Femur (tissue), 1 donor: ENCODE data around the gene NEGR1.
A peak's percentile ranks its signal among the peaks of the same experiment; 100 is the strongest.
"Not testable (repeated sequence)": the region's sequence is repeated elsewhere in the genome, so short reads cannot be mapped to it uniquely, and the experiment has no call there.

Experiments
- DNase-seq: peaks from one replicate; pipeline ENCODE4 v3.0.0-alpha.2; 2017

The NEGR1 gene

DNA sequence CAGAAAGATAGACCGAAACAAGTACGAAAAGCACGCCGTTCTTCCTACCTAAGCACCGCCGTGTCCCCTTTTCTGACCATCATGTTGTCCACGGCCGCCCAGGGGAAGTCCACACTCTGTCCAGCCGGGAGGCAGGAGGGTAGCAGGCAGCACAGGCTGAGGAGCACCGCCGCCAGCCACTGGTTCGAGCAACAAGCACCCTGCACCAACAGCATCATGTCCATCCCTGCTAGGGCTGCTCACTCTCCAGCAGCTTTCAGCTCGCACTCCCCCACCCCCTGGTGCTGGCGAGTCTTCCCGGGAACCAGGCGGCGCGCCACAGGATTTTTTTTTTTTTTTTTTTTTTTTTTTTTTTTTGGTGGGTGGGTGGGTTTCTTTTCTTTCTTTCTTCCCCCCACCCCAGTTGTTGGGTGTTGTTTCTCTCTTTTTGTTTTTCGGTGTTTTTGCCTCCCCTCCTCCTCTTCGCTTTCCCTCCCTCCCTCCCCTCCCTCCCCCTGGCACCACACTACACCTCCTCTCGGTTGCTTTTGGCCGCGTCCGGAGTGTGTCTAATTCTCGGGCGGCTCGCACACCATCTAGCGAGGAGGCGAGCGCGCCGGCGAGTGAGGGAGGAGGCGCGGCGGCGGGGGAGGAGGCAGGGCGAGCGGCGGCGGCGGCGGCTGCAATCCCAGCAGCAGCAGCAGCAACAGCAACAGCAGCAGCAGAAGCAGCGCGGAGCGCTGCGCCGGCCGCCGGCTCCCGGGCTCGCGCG is at the start of gene NEGR1:
TSS of gene NEGR1 (minus strand) at position 269 of the 751 bp plus-strand sequence.
- peak; percentile 94 for DNase-seq

DNA sequence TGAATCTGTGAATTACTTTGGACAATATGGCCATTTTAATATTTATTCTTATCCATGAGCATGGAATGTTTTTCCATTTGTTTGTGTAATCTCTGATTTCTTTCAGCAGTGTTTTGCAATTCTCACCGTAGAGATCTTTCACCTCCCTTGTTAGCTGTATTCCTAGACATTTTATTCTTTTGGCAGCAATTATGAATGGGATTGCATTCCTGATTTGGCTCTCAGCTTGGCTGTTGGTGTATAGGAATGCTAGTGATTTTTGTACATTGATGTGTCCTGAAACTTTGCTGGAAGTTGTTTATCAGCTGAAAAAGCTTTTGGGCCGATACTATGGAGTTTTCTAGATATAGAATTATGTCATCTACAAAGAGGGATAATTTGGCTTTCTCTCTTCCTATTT is 44.2 kb upstream of the NEGR1 start:
- DNase-seq: no peak

DNA sequence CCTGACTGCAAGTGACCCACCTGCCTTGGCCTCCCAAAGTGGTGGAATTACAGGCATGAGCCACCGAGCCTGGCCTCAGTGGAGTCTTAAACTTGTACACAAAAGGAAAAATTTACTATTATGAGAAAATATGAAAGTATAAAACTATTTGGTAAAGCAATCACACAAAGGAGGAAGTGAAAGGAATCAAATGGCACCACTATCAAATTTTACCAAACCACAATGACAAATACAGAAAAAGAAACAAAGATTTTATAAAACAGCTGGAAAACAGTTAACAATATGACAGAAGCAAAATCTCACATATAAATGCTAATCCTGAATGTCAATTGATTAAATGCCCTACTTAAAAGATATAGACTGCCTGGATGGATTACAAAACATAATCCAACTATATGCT is 42.1 kb upstream of the NEGR1 start:
- no peak for DNase-seq

DNA sequence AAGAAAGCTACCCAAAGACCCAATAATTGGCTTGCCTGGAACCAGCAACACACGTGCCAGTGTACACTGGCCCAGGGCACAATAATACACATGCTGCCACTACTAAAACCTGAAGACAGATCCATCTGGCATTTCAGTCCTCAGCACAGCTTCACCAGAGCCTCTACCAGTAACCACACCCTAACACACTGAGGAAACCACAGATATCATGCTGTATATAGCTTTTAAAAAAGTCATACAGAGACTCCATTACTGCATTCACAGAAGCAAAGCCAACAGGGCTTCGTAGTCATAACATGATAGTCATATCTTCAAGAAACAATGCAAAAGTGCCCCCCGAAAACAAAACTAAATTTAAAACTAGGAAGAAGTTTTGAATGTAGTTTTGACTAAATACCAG is 40.6 kb upstream of the NEGR1 start:
- no peak for DNase-seq

DNA sequence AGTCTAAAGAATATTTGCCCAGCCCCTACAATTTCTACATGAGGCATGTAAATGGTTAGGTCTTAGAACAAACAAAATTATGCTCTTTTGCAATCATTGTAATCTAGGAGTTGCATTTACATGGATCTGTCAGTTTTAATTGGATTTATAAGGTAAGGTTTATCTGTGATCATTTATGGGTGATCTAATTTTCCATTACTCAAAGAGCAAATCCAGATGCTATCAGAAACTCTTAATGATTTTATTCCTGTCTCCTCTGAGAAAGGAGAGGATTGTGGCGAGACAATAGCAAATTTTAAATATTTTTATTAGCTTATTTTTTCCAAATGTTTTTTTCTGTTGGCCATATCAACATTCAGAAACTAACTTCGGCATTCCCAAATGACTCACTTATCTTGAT is 14.2 kb upstream of the NEGR1 start:
- no peak for DNase-seq

DNA sequence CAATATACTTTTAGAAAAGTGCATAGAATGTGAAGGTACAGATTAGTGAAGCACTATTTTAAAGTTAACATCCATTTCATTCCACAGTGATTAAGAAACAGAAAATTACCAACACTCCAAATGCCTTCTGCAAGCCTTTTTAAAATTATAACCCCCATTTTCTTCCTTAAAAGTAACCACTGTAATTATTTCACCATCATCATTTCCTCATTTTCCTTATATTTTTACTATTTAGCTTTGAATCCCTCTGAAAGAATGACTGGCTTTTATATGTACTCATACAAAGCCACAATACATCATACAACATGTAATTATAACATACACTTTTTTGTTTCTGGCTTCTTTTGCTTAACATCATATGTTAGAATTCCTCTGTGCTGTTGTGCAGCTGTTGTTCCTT is 6.5 kb upstream of the NEGR1 start:
- DNase-seq: no peak

DNA sequence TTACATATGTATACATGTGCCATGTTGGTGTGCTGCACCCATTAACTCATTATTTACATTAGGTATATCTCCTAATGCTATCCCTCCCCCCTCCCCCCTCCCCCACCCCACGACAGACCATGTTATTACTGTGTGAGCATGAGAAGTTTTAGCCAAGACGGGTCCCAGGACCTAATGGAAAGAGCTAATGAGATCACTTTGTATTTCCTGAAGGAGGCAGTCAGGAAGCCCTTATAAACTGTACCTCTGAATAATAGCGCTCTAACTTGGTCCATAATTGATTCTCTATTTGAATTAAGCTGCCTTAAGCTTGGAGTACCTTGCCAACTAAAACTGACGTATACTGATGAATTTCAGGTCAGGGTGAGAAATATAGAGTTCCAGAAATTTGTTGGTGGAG is 4.1 kb upstream of the NEGR1 start:
- DNase-seq: no peak

DNA sequence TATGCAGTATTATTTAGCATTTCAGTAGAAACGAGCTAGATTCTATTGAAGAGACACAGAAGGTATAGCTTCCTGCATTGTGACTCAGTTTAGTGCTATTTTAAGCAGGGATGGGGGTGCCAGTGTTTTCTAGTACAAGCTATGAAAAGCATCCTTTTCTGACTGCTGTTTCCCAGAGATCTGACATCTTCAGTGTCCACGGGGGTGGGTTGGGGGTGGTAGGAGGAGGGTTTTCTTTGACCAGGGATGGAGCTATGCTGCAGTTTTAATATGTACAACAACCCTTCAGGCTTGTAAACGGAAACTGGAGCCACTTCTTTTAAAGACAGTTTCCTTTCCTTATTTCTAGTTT is 2.7 kb upstream of the NEGR1 start:
- DNase-seq: peak; percentile 26

DNA sequence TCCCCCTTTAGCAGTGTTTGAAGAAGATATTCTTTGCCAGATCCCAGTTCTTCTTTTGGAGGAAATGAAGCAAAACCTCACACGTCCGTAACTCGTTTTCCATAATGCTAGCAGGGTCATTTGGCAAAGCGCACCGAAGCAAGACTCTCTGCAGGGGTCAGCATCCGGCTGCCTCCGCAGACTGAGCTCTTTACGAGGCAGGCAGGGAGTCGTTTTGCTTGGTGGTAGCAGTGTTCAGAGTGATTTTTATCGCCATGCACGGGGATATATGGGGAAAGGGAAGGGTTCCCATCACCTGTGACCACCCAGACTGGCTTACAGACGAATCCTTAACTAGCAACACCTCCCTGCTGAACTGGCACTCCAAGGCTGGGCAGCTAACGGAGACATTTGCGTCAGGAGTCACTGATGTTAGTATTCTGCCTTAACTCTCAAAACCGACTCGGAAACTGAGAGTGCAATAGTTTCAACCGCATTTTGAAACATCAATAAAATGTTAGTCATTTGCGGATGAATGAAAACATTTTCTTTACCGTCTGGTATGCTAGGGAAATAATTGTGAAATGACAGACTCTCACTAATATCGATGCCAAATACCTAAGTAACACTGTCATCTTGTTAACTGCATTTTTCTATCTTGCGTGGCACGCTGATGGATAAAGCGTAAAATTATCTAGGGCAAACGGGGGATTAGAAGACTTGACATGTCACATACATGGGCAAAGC is 2.2 kb upstream of the NEGR1 start:
- DNase-seq: peak; percentile 76

DNA sequence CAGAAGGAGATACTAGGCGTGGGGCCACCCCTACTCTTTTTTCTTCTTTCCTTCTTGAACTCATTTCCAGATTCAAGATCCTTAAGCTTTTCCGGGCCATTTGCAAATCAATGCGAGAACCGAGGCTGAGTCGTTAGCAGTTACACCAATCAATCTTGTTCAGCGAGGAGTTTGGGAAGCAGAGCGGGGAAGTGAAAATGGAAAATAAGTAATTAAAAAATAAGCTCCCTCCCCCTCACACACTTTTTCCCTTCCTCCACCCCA is 1.7 kb upstream of the NEGR1 start:
- no peak for DNase-seq

DNA sequence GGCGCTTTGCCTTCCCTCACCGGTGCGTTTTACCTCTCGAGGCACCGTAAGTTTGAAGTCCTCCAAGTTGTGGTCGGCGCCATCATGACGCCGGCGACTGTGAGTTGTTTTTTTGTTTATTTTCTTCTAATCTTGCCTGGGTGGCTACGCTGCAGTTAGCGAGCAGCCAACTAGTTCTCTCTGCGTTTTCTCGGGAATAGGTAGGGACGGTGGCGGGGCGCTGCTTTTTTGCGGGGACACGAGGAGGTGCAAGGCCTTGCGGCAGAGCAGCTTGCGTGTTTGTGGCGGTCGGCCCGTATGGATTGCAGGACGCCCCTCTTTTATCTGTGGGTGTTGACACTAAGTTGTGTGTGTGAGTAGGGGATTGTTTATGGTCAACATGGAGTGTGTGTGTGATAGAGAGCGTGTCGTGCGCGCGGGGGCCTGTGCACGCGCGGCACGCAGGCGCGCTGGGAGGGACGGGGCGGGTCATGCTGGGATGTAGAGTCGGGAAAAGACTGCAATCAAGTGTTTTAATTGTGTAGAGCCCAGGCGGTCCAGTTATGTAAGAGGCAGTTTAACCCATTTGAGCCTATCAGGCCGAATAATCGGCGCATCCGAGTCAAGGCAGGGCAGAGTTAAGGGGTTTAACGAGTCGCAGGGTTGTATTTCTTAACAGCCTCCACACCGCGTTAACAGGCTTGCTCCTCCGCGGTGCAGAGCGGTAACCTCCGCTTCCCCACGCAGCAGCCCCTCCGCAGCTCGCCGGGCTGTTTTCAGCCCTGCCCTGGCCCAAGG is 1.2 kb upstream of the NEGR1 start:
- DNase-seq: peak; percentile 88

DNA sequence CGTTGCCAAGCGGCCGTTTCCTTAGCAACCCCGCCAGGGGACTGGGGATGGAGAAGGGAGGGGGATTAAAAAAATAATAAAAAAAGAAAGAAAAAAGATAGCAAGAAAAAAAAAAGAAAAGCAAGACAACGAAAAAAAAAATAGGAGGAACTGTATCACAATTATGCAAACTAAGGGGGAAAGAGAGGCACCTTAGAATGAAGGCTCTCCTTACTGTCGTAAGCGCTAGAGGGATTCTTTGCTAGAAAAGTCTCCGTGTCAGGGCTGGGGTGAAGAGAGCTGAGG is 625 bp upstream of the NEGR1 start:
- DNase-seq: no peak

DNA sequence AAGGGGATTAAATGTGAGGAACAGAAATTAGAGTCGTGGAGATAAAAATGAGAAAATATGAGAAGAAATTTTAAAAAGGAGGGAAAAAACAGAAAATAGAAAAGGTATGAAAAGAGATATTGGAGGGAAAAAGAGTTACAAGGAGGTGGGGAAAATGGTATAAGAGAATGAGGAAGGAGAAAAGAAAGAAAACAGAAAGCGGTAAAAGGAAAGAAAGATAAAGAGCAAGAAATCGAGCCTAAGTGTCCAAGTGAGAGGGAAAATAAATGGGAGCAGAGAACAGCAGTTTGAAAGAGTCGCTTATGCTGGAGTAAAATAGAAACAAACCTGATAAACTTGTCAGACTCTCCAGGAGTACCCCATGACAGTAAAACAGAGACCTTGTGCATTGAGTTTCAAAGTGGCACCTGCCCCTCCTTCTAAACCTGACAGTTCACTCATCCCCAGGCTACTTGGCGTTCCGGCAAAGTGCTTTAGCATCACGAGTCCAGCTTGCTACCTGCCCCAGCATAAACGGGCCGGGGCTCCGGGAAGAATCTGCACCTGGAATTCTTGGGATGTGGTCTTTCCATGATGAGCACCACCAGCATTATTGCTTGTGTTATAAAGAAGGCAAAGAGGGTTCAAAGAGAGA is 585 bp downstream of the NEGR1 start:
- no peak for DNase-seq

DNA sequence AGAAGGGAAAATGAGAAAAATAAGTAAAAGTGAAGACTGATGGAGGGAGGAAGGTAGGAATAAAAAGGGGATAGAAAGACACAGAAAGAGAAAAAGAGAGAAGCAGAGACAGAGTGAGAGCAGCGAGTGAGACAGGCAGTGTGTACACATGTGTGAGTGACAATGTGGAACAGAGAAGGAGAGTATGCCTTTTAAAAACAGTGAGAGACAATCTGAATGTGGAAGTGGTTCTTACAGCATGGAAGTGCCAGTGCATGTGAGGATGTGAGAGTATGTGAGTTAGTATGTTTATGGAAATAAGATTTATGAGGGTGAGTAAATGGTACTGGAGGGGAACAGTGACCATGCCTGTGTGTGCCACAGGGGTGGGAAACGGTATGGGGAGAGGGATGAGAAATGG is 1.2 kb downstream of the NEGR1 start:
- DNase-seq: no peak

DNA sequence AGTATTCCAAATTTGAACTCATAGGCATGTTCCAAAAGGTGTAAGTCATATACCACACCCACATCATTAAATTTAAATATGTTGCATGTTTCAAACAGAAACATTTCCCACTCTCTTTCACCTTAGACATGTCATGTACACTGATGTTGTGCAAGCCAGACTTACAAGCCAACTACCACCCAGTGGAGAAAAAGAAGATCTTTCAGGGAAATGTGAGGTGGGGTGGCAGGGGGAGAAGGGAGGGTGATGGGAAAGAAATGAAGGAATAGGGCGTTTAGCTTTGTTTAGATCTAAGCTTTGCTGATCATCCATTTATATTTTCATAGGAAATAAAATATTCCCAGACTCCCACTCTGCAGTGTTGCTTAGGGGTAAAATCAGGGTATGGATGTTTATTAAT is 1.6 kb downstream of the NEGR1 start:
- no peak for DNase-seq

DNA sequence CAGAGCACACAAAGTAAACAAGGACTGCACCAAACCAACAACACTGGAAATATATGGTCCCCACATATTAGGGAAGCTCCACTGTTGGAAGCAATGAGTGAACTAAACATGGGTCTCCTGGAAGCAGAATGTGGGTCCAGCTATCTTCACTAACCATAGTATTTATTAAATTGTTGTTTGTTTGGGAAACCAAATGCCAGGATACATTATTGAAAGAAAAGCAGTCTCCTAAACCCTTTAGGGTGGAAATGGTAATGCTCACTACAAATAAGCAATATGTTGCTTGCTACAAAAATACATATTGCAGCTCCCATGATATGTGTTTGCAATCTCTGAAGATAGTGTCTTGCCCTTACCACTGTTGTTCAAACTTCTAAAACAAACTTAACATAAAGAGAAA is 2.2 kb downstream of the NEGR1 start:
- DNase-seq: no peak

DNA sequence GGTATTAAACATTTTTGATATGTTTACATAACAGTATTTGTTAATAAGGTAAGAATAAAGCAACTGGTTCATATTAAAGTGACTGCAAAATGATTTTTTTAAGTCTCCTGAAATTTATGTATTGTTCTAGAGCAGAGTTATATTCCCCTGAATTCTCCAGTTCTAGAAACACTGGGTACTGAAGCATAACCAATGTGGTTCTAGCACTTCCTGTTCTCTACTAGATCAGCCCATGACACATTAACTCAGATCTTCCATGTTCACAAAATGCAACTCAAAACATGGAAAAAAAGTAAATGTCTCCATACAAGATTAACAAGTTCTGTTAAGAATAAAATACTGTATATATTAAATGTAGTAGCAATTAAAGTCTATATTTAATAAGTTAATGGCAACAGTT is 3.9 kb downstream of the NEGR1 start:
- no peak for DNase-seq

DNA sequence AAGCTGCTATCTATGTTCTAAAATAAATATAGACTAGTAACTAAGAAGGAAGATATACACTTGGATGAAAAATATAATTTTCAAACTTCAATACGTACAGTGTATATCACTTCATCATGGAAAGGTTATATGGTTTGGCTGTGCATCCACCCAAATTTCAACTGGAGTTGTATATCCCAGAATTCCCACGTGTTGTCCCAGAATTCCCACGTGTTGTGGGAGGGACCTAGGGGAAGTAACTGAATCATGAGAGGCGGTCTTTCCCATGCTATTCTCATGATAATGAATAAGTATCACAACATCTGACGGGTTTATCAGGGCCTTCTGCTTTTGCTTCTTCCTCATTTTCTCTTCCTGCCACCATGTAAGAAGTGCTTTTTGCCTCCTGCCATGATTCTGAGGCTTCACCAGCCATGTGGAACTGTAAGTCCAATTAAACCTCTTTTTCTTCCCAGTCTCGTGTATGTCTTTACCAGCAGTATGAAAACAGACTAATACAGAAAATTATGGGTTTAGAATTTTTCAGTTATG is 10.7 kb downstream of the NEGR1 start:
- no peak for DNase-seq

DNA sequence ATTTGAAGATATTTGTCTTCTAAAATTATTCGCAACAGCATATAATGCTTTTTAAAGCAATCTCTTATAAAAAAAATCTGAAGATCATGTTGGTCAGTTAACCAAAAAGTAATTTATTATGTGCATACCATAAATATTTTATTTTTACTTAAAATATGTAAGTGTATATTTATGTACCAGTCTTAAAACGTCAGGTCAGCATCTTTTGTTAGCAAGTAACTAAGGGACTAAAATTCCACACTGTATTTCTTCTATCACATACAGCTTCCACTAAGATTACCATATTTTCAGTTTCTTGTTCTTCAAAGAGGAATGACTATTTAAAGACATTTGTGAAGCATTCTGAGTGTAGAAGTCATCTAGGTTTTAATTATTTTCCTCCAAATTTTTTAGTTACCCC is 19.6 kb downstream of the NEGR1 start:
- no peak for DNase-seq

DNA sequence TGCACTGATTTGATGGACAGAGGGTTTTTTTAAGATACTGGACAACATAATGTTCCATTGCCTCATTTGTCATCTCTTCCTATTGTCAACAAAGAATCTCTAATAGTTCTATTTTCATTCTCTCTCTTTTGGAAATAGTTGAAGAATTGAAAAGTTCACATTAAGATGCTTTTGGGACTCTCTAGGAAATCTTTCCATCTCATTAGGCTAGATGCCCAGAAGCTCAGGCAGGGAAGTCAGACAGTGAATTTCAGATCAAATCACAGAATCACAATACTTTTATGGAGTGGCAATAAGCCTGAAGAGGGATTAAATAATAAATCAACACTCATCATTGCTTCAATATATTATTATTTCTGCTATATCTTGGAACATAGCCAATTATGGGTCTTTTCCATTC is 29.2 kb downstream of the NEGR1 start:
- DNase-seq: no peak

DNA sequence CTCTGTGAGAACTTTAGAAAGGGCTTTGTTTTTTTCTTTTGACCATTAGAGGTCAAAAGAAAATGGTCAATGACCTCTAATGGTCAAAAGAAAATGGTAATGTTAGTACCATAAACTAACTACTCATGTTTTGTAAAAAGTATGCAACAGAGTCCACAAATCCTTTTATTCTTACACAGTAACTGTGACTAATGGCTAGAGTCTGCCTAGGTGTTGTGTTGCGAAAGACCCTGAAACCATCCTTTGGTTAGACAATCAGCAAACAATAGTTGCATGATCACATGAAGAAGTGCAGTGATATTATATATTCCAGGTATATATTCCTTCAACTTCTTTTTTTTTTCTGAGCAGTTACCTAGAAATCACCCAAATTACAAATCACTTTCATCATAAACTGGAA is 40.9 kb downstream of the NEGR1 start:
- no peak for DNase-seq

DNA sequence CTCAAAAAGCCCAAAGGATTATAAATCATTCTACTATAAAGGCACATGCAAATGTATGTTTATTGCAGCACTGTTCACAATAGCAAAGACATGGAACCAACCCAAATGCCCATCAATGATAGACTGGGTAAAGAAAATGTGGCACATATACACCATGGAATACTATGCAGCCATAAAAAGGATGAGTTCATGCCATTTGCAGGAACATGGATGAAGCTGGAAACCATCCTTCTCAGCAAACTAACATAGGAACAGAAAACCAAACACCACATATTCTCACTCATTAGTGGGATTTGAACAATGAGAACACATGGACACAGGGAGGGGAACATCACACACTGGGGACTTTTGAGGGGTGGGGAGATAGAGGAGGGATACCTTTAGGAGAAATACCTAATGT is 46.4 kb downstream of the NEGR1 start:
- not testable (repeated sequence) for DNase-seq

DNA sequence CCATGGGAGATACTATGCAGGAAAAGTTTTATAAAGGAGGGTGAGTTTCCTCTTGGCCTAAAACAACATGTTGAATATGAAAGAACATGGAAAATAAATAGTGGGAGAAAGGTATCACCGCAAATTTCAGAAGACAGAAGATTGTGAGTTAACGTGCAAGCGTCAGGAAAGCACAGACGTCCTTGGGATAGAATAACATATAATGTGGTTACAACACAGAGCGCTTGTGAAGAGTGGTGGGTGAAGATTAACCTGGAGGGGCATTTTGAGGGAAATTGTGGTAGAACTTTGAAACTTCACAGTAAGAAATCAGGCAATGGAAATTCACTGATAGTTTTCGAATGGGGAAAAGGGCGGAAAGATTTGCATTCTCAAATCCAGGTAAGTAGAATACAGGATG is 47.3 kb downstream of the NEGR1 start:
- no peak for DNase-seq

DNA sequence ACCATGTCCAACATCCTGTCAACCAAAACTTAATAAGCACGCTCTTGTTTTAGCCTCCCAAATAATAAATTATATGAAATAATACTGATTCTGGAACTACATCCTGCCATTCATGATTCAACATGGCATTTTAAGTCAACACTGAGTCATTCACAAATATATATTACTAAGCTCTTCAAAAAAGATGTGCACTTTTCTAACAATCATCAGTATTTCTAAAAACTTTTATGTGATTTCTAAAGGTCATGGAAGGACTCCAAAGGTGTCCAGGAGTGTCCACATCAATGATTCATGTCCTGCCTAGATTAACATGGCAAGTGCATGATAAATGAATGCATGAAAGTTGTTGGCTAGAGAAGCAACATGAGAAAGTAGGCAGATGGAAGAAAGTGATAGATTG is 51.6 kb downstream of the NEGR1 start:
- DNase-seq: no peak
